Astrocyte (in vitro differentiated cells and primary cell): ENCODE data around the gene ASPSCR1.

ENCODE experiments used
- EZH2 ChIP-seq: IDR thresholded peaks from 2 replicates; pipeline ENCODE4 v1.6.1; 2012; ENCODE audit warnings: mild to moderate bottlenecking, low read length, inconsistent platforms; ENCODE audit not compliant: insufficient read depth
- TF ChIP-seq, protein P1 (sequence below): IDR thresholded peaks from 2 replicates; pipeline ENCODE4 v1.5.1; 2011; ENCODE audit warnings: low read depth, mild to moderate bottlenecking, inconsistent platforms, low read length, moderate library complexity; ENCODE audit not compliant: insufficient read depth

GRCh38 chr17:81944858-81945257, 32.6 kb upstream of the ASPSCR1 start:
- TF ChIP-seq, protein P1, sequence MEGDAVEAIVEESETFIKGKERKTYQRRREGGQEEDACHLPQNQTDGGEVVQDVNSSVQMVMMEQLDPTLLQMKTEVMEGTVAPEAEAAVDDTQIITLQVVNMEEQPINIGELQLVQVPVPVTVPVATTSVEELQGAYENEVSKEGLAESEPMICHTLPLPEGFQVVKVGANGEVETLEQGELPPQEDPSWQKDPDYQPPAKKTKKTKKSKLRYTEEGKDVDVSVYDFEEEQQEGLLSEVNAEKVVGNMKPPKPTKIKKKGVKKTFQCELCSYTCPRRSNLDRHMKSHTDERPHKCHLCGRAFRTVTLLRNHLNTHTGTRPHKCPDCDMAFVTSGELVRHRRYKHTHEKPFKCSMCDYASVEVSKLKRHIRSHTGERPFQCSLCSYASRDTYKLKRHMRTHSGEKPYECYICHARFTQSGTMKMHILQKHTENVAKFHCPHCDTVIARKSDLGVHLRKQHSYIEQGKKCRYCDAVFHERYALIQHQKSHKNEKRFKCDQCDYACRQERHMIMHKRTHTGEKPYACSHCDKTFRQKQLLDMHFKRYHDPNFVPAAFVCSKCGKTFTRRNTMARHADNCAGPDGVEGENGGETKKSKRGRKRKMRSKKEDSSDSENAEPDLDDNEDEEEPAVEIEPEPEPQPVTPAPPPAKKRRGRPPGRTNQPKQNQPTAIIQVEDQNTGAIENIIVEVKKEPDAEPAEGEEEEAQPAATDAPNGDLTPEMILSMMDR: no peak
- TF ChIP-seq EZH2: no peak
